NCI-H2196 (cell line): ENCODE measurements around the gene PRKG2.
A peak's percentile ranks its signal among the peaks of the same experiment; 100 is the strongest.

Experiments
- DNase-seq: peaks from one replicate; lab custom pipeline; 2025; ENCODE audit not compliant: unreplicated experiment; lab: John Stamatoyannopoulos, UW

The PRKG2 gene

DNA sequence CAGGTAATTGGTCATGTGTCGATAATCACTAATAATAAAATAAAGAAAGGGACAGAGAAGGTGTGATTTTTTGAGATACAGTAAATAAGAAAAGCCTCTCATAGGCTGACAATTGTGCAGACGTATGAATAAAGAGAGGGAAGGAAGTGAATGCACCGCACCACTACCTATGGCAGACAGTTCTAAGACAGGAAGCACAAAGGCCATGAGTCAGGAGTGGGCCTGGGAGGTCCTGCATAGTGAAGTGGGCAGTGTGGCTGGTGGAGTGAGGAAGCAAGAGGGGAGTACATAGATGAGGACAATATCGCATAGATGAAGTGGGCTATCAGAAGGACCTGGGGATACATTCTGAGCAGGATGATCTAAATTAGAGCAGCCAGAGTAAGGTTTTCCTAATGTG is 108.9 kb downstream of the PRKG2 start:
- DNase-seq, result no peak

DNA sequence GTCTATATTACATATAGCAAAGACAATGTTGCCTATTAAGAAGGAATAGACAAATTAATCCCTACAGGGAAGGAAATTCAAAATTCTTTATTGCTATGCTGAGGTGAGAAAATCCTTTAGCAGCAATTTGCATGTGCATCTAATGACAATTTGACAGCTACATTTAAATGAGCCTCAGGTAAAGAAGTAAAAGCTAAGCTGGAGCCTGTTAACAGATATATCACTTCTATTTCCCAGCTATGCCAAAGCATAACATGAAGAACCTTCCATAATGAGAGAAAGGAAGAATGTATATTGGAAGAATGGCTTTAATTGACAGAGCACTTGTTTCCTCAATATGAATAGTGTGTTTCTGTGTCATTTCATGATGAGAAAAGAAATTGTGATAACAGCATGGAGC is 112.9 kb downstream of the PRKG2 start:
- DNase-seq, result no peak

DNA sequence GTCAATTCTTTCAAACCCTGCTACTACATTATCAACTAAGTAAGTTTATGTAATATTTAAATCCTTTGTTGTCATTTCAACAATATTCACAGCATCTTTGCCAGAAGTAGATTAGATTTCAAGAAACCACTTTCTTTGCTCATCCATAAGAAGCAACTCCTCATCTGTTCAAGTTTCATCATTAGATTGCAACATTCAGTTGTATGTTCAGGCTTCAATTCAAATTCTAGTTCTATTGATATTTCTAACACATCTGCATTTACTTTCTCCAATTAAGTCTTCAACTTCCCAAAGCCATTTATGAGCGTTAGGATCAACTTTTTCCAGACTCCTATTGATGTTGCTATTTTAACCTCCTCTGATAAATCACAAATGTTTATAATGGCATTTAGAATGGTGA is 118.5 kb downstream of the PRKG2 start:
- DNase-seq, result no peak

DNA sequence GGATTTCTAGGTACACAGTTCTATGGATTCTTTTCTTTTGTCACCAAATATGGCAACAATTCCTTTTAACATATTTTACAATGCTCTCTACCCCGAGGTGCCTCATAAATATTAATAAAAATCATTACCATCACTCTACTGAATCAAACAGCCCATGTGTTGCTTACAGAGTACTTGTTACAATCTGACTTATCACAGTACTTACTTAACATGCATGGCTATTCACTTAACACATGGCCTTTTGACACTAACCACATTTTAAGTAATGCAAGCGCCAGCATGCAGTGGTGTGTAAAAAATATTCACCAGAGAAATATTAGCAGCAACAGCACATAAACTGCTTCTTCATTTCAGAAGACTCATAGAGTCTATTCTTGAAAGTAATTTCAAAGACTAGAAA is 119.6 kb downstream of the PRKG2 start:
- DNase-seq, result no peak

DNA sequence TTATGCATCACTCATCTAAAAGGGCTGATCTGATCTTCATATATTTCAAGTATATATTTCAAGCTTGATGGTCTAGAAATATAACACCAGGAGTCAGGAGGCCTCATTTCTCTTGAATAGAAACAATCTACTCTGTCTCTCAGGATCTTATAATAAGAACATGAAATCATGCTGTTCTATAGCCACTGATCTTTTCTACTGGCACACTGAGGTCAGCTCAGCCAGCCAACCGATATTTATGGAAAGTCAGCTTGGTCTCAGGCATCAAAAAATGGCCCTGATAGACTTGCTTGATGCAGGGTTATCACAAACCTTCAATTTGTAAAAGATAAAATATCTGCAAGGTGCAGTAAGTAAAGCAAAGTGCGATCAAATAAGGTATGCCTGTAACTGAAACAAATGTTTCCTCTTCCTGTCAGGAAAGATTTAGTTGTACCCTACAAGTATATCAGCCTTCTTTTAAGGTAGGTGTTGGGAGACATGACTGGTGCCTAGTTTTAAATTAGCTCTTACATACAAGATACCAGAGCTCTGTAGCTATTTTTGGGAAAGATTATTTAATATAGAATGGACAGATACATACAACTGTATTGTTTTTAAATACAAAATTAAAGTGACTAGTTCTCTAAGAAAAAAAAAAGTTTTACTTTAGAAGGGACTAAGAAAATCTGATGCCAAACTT is 121.2 kb downstream of the PRKG2 start:
- no peak for DNase-seq

DNA sequence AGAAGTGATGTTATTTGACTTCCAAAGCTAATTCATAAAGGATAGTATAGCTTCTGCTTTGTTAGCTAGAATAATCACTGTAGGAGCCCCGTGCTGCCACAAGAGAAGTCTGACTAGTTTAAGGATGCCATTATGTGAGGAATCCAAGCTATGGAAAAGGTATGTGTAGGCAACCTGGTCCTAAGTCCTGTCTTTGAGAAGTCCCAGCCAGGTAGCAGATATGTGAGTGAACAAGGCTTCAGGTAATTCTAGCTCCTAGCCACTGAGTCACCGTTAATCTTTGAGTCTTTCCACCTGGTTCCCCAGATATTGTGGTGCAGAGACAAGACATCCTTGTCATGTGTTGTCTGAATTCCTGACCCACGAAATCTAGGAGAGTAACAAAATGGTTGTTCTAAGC is 129.0 kb downstream of the PRKG2 start:
- no peak for DNase-seq

DNA sequence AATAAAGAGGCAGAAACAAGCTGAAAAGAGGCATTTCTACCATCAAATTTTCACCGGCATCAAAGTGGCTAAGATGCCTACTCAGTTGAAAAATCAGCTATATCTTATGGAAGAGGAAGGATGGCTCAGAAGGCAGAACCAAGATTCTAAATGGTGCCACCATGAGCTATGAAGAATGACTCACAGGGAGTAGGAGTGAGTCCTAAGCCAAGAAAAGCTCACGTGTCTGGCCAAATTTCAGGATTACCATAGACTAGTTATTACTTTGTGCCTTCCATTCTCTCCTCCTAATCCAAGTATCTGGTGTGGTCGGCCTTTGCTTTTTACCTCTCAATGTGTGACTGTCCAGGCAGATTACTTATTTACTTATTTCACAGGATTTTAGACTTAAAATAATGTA is 129.7 kb downstream of the PRKG2 start:
- no peak for DNase-seq

DNA sequence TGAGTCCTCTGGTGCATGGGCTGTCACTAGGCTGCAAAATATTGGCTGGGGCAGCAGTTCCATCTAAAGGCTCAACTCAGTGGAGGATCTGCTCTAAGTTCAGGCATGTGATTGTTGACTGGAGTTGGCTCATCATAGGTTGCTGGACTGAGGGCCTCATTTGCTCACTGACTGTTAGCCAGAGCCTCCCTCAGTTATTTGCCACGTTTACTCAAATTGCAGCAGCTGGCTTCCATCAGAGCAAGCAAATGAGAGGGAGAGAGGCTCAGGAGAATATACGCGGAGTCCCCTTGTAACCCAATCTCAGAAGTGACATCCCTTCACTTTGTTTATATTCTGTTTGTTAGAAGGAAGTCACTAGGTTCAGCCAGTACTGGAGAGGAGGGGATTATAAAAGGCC is 130.4 kb downstream of the PRKG2 start:
- DNase-seq, result no peak

DNA sequence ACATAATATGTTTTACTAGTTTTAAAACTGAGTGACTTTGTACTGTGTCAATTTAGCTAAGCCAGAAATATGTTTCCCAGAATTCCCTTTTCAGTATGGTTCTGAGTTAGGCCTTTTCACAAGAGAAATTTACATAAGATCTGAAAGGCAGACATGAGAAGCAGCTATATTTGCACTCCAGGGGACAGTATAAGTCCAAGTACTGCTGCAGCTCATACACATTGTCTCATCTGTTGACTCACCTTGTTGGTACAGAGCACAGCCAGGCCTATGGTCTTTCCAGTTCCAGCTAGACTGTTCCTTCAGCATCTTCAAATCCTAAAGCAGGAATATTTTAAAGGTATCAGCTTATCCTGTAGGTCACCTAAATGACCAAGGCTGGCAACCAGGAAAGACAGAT is 131.0 kb downstream of the PRKG2 start:
- DNase-seq, result no peak

DNA sequence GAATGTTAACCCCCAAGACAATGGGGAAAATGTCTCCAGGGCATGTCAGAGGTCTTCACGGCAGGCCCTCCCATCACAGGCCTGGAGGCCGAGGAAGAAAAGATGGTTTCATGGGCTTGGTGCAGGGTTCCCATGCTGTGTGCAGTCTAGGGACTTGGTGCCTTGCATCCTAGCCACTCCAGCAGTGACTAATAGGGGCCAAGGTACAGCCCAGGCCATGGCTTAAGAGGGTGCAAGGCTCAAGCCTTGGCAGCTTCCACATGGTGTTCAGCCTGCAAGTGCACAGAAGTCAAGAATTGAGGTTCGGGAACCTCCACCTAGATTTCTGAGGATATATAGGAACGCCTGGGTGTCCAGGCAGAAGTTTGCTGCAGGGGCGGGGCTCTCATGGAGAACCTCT is 133.9 kb downstream of the PRKG2 start:
- no peak for DNase-seq

DNA sequence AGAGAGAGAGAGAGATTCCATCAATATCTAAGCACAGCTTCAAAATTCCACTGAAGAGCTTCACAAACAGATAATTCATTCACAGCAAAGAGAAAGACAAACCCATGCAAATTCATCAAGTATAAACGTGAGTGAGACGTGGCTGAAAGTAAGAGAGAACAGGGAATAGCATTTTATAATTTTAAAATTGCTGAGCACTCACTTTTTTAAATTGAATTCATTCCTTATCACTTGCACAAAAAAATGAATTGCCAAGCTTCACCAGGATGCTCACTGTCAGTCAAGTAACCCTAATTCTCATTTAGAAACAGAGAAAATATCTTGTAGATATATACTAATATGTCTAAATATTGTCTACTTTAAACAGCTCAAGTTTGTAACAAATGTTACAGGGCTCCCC is 144.0 kb downstream of the PRKG2 start:
- DNase-seq, result no peak

DNA sequence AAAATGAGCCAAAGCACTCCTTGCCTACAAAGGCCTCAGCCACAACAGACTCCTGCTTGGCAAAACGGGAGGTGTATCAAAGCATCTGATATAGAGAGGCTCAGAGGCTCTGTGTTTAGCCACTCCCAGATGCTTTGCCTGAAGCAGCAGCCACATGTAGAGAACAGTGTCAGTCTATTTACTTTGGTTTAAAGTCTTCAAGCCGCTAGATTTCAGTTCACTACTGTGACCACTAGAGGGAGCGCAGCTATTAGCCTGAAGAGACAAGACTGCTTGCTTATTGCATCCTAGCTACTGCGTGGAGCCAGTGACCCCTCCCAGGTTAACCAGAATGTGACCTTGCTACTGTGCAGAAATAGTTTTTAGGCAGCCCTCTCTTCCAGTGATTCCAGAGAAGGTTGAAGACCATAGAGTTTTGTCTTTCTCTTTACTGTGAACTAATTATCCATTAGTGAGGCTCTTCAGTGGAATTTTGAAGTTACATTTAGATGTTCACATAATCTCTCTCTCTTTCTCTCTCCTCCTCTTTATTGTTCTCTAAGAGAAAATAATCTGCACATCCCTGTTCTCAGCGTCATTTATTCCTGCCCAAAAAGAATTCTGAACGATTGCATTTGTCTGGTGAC is 145.2 kb downstream of the PRKG2 start:
- DNase-seq, result peak; percentile 63

DNA sequence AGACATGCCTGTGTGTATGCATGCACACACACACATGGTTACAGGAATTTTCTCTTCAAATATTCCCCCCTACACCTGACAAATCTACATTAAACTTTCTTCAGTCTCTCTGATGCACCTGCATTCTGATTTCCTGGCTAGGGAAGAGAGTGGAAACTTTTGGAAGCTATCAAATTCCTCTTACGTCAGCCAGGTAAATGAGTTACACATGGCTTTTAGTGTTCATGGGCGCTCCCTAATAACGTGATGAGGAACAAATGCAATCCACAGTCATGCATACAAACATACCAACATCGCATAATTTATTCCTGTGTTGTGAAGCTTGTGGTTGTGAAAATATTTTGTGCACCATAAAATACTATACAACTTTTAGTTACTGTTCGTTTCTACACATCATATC is 149.6 kb downstream of the PRKG2 start:
- no peak for DNase-seq

DNA sequence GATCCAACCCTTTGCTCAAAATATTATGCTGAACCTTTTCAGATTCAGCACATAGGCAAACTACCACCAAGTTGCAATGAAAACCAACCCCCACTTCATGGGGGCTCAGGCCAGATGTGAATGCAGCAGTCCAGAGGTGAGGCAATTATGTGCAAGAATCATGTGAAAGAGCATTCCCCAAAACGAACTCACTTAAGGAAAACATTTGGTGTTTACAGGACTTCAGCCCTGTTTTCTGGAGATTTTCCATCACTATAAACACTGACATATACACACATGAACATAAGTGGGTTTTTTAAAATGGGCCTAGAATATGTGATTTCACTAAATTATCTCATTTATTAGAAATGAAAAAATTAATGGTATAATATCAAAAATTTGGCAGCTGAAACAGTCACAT is 153.0 kb downstream of the PRKG2 start:
- no peak for DNase-seq

DNA sequence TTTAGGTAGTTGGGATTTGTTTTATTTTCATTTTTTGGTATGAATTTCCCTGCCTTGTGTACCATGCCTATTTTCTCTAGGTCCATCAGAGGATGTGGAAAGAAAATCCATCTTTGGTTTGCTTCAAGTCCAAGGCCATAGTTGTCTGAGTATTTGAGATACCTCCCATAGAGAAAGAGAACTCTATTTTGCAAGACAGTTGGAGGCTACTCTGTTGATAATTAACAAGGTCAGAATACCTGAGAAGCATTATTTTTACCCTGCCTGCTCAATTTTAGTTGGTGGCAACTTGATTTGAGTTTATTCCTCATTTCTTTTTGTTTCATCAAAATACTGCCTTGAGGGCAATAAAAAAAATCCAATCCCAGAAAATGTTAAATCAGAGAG is 153.7 kb downstream of the PRKG2 start:
- no peak for DNase-seq

DNA sequence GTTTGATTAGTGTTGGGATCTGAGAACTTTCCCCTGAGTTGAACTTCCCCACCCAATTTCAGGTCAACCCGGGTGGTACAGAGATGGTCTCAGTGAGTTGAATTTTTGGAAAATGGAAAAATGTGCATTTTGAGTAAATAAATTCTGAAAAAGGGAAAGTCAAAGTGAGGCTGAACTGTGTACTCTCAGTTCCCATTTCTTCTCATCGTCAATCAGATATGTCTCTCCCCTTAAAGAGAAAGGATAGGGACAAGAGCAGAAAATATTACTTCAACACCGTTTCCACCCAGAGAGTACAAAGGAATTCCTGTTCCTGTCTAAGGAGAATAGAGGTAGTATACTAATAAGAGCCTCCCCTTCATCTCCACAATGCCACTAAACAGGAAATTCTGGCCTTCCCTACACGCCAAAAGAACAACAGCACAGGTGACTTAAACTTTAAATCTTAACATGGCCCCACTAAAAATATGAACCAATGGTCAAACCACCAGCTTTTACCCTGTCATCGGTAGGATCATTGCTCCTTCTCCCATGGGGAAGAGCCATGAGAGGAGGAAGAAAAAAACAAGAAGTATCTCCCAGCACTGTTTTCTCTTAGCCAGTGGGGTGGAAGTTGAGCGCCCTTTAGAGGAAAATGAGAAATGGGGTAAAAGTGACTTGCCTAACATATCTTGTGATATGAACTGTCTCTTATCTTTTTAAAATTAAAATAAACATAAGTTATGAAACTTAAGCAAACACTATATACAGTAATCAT is 154.3 kb downstream of the PRKG2 start:
- DNase-seq, result no peak

DNA sequence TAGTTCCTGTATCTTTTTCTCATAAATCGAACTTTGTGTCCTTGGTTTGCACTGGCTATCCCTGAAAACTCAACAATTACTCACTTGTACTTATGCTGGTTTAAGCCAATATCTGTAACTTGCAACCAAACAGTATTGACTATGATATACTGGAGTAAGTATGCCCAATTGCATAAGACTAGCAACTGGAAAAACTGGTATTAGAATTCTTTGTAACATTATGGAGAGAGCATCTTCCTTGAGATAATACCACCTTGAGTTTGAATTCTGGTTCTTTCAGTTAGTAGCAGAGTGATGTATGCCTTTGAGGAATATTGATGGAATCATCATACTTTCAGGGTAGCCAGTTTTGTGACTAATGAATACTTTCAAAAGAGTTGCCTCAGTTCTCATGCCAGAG is 156.4 kb downstream of the PRKG2 start:
- no peak for DNase-seq

DNA sequence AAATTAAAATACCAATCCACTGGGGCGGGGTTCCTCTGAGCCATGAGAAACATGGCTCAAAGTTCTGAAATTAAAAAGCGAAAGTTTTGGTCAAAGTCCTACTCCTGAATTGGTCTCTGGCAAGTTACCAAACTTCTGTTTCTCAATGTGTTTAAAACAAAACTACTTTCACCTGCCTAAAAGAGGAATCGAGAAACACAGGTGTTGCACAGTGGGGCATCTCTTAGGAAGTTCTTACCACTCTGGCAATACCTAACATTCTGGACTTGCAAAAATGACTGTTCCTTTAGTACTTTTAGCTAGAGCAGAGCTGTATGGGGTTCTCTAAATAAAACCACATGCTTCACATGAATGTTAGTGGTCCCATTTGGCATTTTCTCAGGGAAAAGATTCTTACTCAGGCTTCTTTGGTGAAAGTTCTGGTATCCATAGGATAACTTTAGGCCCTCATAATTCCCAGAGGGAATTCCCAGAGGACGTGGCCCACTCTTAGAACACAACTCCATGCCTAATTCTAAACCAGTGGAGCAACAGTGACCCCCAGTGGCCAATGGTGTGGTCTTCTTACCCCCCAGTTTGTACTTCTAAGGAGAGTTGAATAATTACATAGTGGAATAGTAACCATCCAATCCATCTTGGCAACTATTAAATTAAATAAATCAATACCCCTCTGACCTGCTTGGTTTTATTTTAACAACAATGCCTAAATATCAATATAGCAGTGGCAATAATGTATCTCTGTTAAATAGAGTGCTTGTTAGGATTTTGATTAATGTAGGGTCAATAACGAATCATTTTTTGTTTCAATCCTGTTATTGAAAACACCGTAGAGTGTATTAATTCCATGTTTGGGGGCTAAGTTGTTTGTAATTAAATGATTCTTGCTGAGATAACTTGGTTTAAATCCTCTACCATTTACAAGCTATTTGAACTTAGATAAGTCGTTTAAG is 162.6 kb downstream of the PRKG2 start:
- DNase-seq, result peak; percentile 18

DNA sequence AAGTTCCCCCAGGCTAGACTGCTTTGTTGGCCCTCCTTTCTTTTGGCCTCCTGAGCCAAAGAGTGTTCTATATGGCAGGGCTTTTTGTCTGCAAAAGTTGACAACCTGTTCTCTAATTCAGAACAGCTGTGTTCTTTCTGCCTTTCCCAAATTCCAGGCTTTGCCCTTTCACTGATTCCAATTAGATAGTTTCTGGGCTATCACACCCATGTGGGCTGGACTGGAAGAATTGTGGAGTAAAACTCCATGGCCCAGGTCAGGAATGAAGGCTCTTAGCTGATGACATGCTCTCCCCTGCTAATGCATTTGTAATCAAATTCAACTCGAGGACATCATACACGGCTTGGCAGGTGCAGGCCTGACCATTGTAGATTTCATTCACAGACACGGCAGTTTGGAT is 165.1 kb downstream of the PRKG2 start:
- DNase-seq, result no peak

DNA sequence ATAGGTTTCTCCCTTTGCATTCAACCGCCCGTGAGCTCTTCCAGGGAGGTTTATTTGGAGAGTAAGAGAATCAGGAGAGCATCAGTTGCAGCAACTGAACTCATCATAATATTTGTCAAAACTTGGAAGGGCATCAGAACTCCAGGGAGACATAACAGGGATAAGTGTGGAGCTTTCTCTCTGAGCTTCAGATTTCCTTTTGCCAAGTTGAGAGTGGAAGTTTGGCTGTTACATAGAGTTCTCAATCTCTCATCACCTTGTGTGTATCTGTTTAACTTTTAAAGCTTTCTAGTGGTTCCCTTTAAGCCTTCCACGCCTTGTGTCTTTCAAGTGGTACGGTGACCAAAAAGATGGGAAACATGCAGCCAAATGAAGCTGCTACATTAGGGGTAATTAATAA is 165.7 kb downstream of the PRKG2 start:
- no peak for DNase-seq

DNA sequence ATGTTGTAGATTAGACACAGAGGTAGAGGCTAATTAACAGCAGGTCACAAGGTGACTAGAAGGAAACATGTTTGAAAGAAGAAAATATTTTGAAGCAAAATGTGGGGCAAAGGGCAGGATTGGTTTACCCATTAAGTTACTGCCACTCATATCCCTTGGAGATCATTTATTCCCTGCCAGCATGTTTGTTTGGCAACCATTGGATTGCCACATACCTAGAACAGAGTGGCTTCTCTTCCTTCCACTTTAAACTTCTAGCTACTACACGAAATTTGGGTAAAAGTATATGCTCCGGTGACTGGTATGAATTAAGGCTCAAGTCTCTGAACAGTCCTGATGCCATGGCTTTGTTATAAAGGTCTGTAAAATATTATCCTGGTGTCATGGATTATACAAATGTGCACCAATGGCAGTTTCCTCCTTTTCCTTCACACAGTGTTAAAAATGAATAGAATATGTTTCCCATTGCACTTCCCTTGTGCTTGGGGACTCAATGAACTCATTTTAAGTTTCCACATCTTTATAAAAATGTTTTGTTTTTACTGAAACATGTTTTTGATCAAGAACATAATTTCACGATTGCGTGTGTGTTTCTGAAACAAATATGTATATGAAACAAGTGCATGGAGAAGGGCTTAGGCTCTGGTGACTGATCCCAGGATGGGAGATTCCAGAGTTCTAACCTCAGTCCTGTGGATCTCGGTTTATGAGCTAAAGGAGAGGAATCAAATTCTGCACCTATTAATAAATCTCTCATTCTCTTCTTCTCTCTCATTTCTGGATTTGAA is 172.2 kb downstream of the PRKG2 start:
- no peak for DNase-seq
